GM18861 (cell line): ENCODE measurements around the gene AAK1.
"Not testable (repeated sequence)": the region's sequence is repeated elsewhere in the genome, so short reads cannot be mapped to it uniquely, and the experiment has no call there.

Experiments used
- ATAC-seq: cut with Tn5 transposase; IDR thresholded peaks from one replicate; pipeline ENCODE4 v1.9.1; 2021; ENCODE audit not compliant: unreplicated experiment

AAK1 gene

GRCh38 chr2:69660637-69661036, 17.1 kb upstream of the AAK1 start:
- ATAC-seq, result no peak

GRCh38 chr2:69659941-69660483, 16.5 kb upstream of the AAK1 start:
- no peak for ATAC-seq

- ATAC-seq, result no peak
Observed at GRCh38 chr2:69659349-69659748, 15.8 kb upstream of the AAK1 start.

- no peak for ATAC-seq
Observed at GRCh38 chr2:69652206-69652605, 8.7 kb upstream of the AAK1 start.

- not testable (repeated sequence) for ATAC-seq
Observed at GRCh38 chr2:69647196-69647595, 3.7 kb upstream of the AAK1 start.

GRCh38 chr2:69646714-69647113, 3.2 kb upstream of the AAK1 start:
- no peak for ATAC-seq

- ATAC-seq, result no peak
Observed at GRCh38 chr2:69645921-69646320, 2.4 kb upstream of the AAK1 start.

GRCh38 chr2:69645031-69645431, 1.5 kb upstream of the AAK1 start:
- ATAC-seq, result no peak

- ATAC-seq, result no peak
Observed at GRCh38 chr2:69644506-69644979, 1.0 kb upstream of the AAK1 start.

- ATAC-seq, result no peak
Observed at GRCh38 chr2:69642709-69643601, 584 bp downstream of the AAK1 start.

GRCh38 chr2:69641887-69642708, 1.4 kb downstream of the AAK1 start:
- ATAC-seq, result no peak

- no peak for ATAC-seq
Observed at GRCh38 chr2:69641471-69641870, 2.1 kb downstream of the AAK1 start.

GRCh38 chr2:69639266-69639665, 4.3 kb downstream of the AAK1 start:
- ATAC-seq, result no peak

GRCh38 chr2:69638630-69639029, 4.9 kb downstream of the AAK1 start:
- no peak for ATAC-seq

- ATAC-seq, result no peak
Observed at GRCh38 chr2:69637923-69638322, 5.6 kb downstream of the AAK1 start.

- no peak for ATAC-seq
Observed at GRCh38 chr2:69636395-69636794, 7.1 kb downstream of the AAK1 start.

GRCh38 chr2:69635432-69635831, 8.1 kb downstream of the AAK1 start:
- no peak for ATAC-seq

GRCh38 chr2:69634196-69634821, 9.2 kb downstream of the AAK1 start:
- ATAC-seq, result no peak

- no peak for ATAC-seq
Observed at GRCh38 chr2:69631402-69631801, 12.1 kb downstream of the AAK1 start.

- no peak for ATAC-seq
Observed at GRCh38 chr2:69629921-69630608, 13.5 kb downstream of the AAK1 start.
